K562 (cell line): ENCODE data around the gene GOLGA8K.
"Not testable (repeated sequence)": the region's sequence is repeated elsewhere in the genome, so short reads cannot be mapped to it uniquely, and the experiment has no call there.

Experiments used
- ARID4B ChIP-seq: sonication (generic); formaldehyde crosslinking; IDR thresholded peaks from 2 replicates; pipeline ENCODE4 v1.8.0; 2022; ENCODE audit warnings: mild to moderate bottlenecking, missing genetic modification reagents
- ATF1 ChIP-seq, 2 experiments: fragments of 450-650 bp in 1 of 2; IDR thresholded peaks; 2 replicates each; pipeline ENCODE4 v1.6.1; 2016; ENCODE audit warnings: missing compliant biosample characterization in 1 of 2, missing genetic modification characterization in 1 of 2
- CTCF ChIP-seq, 3 experiments: IDR thresholded peaks in 2 of 3; conservative IDR thresholded peaks in 1 of 3; 2 replicates each; pipeline ENCODE4 v1.5.1; 2011 to 2012; ENCODE audit warnings: low read length in 3 of 3, mild to moderate bottlenecking in 3 of 3, control low read depth in 2 of 3, improper control_type of control experiment in 1 of 3, inconsistent platforms in 1 of 3, low read depth in 1 of 3, mixed read lengths in 1 of 3, moderate library complexity in 1 of 3; ENCODE audit not compliant: insufficient read depth in 2 of 3
- ETS1 ChIP-seq: conservative IDR thresholded peaks from 2 replicates; pipeline ENCODE4 v1.6.1; 2011; ENCODE audit warnings: low read depth, mild to moderate bottlenecking, low read length; ENCODE audit not compliant: control insufficient read depth
- IRF2 ChIP-seq: sonication (generic); formaldehyde crosslinking; IDR thresholded peaks from 2 replicates; pipeline ENCODE4 v1.8.1; 2022; ENCODE audit warnings: mild to moderate bottlenecking, missing genetic modification reagents
- PCBP2 ChIP-seq: fragments of 200-400 bp; formaldehyde crosslinking; IDR thresholded peaks from 2 replicates; pipeline ENCODE4 v1.6.1; 2018; ENCODE audit warnings: low read length, low read depth, mild to moderate bottlenecking, moderate library complexity; ENCODE audit not compliant: poor library complexity, severe bottlenecking
- POLR2AphosphoS2 ChIP-seq: IDR thresholded peaks from 2 replicates; pipeline ENCODE4 v1.6.1; 2012; ENCODE audit warnings: low read length, improper control_type of control experiment
- PPARD ChIP-seq: fragments of 250-450 bp; sonication (Bioruptor Pico); IDR thresholded peaks from 2 replicates; pipeline ENCODE4 v1.8.0; 2022; ENCODE audit warnings: inconsistent platforms, mild to moderate bottlenecking, moderate library complexity
- SRF ChIP-seq, 2 experiments: fragments of 250-450, 450-650 bp in 1 of 2; sonication (Bioruptor Pico) in 1 of 2; sonication (generic) in 1 of 2; formaldehyde crosslinking; IDR thresholded peaks; 2 replicates each; pipeline versions ENCODE4 v1.5.0 to v1.5.1; 2020 to 2022; ENCODE audit warnings: mild to moderate bottlenecking in 1 of 2, missing genetic modification reagents in 1 of 2
- ZBTB17 ChIP-seq: fragments of 450-650 bp; formaldehyde crosslinking; IDR thresholded peaks from 2 replicates; pipeline ENCODE4 v1.4.0; 2020; ENCODE audit warnings: mild to moderate bottlenecking
- ZBTB49 ChIP-seq: sonication (generic); formaldehyde crosslinking; IDR thresholded peaks from 2 replicates; pipeline ENCODE4 v1.8.0; 2022; ENCODE audit warnings: missing genetic modification reagents, mild to moderate bottlenecking, borderline replicate concordance

GRCh38 chr15:32426511-32426910 is 23.4 kb upstream of the GOLGA8K start:
- TF ChIP-seq ZBTB49 (CRISPR knock-in tag); IRF2 (CRISPR knock-in tag); PPARD (CRISPR knock-in tag); ETS1; PCBP2; ATF1 (CRISPR knock-in tag; IDR thresholded peaks at IDR 0.05); ATF1 (tag; IDR thresholded peaks at IDR 0.05); CTCF (IDR thresholded peaks at IDR 0.05 in 2 of 3, conservative IDR thresholded peaks at IDR 0.05 in 1 of 3; ENCODE audit: insufficient read depth in 2 of 3, low read depth in 1 of 3, low read length in 3 of 3); SRF (CRISPR knock-in tag; IDR thresholded peaks at IDR 0.05); ZBTB17; POLR2AphosphoS2; ARID4B (CRISPR knock-in tag): not testable (repeated sequence)
